Activated T-helper 17 cell treated with anti-CD3 and anti-CD28 coated beads, Interleukin-2, amount 50 U/mL, for 72 hours (primary cell): Measurements from ENCODE around the gene NCK2. TPM values are rescaled to one million over a fixed set of nuclear protein-coding genes. Genes with fewer than 3 reads are reported as not detected.

Experiments used
- ATAC-seq: fragments of 150-1000 bp; cut with Tn5 transposase; replicated peaks from 2 replicates; pipeline ENCODE4 v1.10.0; 2021; ENCODE audit warnings: mild to moderate bottlenecking, moderate library complexity
- H3K27ac Mint-ChIP-seq: one replicate; pipeline ENCODE4 v1.8.0; 2022; ENCODE audit warnings: mixed read lengths
- H3K27me3 Mint-ChIP-seq: one replicate; pipeline ENCODE4 v1.8.0; 2022; ENCODE audit warnings: mixed read lengths
- H3K36me3 Mint-ChIP-seq: one replicate; pipeline ENCODE4 v1.8.0; 2022; ENCODE audit warnings: low read depth, mild to moderate bottlenecking, mixed read lengths
- H3K4me1 Mint-ChIP-seq: one replicate; pipeline ENCODE4 v1.8.0; 2022; ENCODE audit warnings: mixed read lengths
- H3K4me3 Mint-ChIP-seq: one replicate; pipeline ENCODE4 v1.8.0; 2022; ENCODE audit warnings: mild to moderate bottlenecking, mixed read lengths
- H3K9me3 Mint-ChIP-seq: one replicate; pipeline ENCODE4 v1.8.0; 2022; ENCODE audit warnings: mixed read lengths
- total RNA-seq, 2 donors: library from RNA; stranded (reverse); gene quantifications; one replicate each; pipeline ENCODE4 v1.2.3, GENCODE V29; 2022

The NCK2 gene
- total RNA-seq, 2 donors from 2014 or later, result 75.4 to 85.4 TPM

DNA sequence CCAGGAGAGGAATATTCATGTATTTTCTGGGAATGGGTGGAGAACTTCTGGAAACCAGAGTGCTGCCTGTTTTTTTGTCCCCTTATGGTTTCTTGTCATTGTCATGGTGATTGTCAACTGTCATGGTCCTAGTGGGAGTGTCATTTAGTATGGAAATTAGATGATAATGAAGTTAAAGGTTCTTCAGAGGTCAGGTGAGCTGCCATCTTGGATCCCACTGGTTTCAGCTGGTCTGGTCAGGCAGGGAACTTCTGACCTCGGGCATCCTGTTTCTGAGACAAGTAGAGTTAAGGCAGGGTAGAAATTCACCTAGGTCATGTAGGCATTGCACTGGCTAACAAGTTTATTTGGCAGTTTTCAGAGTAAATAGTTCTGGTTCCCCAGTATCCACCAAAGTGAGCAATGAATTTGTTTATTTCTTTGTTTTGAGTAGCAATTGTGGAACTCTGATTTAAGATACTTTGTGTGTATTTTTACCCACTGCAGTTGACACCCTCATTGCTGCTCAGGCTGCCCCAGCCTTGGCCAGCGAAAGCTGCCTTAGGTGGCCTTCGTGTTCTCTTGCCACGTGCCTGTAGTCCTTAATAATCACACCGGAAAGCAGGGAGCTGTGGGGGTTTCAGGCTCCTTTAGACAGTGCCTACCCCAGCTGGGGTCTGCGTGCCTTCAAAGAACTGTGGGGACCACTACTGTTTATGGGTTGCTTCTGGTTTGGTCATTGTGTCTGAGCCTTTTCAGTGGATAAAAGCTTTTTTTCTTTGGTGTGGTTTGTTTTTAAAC lies 48.7 kb downstream of the NCK2 start:
- H3K27ac Mint-ChIP-seq, result peak overlapping the region; percentile 78
- H3K27me3 Mint-ChIP-seq, result no peaks in the 10 kb centered on the region
- H3K36me3 Mint-ChIP-seq, result peaks cover 72% of the 10 kb centered on the region
- H3K4me3 Mint-ChIP-seq, result peak overlapping the region; percentile 72
- H3K4me1 Mint-ChIP-seq, result peaks cover 66% of the 10 kb centered on the region
- H3K9me3 Mint-ChIP-seq, result no peaks in the 10 kb centered on the region
- ATAC-seq, result no peak

DNA sequence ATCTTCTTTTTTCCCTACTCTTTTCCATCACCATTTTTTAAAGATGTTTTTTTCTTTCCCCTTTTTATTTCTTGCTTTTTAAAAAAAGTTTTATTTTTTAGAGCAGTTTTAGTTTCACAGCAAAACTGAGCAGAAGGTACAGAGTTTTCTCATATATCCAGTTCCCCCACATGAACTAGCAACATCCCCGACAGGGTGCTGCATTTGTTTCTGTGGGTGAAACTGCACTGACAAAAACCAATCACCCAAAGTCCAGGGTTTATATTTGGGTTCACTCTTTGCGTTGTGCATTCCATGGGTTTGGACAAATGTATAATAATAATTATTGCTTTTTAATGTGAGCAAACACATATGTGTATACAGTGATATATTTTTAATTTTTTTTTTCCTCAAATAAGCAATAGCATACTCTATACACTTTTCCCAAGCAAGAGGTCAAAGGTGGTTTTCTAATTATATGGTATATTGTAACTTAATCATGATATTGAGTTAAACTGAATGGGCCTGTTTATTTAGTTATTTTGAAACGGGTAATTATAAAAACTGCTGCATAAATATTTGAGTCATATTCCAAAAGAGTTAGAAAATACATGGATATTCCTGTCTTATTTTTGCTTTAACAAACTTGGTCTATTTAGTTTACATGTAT lies 50.3 kb downstream of the NCK2 start:
- ATAC-seq, result no peak
- H3K9me3 Mint-ChIP-seq, result no peaks in the 10 kb centered on the region
- H3K36me3 Mint-ChIP-seq, result peaks cover 62% of the 10 kb centered on the region
- H3K27ac Mint-ChIP-seq, result peak overlapping the region; percentile 93
- peak overlapping the region; percentile 88 for H3K4me3 Mint-ChIP-seq
- no peaks in the 10 kb centered on the region for H3K27me3 Mint-ChIP-seq
- H3K4me1 Mint-ChIP-seq, result peaks cover 64% of the 10 kb centered on the region

DNA sequence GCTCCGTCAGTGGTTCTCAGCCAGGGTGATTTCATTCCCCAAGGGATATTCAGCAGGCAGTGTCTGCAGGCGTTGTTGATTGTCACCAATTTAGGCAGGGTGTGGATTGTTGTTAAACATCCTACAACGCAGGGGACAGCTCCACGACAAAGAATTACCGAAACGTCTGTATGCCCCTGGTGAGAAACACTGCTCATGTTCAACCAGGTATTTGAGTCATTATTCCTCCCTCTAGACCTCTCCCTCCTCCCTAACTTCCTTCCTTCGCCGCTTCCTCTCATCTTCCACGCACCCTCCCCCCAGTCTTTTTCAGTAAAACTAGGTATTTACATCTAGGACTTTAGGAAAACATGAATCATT lies 50.8 kb downstream of the NCK2 start:
- Mint-ChIP-seq H3K4me1 (peaks cover 66% of the 10 kb centered on the region), H3K36me3 (peaks cover 66% of the 10 kb centered on the region), H3K9me3 (no peaks in the 10 kb centered on the region), H3K27me3 (no peaks in the 10 kb centered on the region), H3K27ac (peak overlapping the region; percentile 93), H3K4me3 (peak overlapping the region; percentile 88)
- peak; percentile 33 for ATAC-seq

DNA sequence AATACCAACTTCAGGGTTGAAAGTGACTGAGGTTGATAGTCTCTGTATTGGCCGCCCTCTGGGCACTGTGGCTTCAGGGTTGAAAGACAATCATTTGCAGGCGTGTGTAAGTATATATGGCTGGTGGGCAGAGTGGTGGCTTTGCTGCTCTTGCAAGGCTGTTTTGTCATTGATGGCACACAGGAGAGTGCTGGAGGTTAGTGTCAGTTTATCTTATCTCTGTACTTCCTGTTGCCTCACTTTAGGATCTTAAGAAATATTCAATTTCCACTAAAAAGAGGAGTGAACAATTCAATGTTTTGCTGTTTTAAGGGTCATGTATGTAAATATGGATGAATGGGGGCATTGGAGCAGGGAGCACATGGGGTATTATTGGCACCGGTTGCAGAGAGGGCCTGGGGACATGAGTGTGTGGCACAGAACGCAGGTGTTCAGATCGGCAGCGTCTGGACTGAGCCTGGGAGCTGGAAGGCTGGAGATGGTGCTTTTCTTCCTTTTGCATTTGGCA lies 51.5 kb downstream of the NCK2 start:
- Mint-ChIP-seq H3K4me3 (peak overlapping the region; percentile 88), H3K27ac (peak overlapping the region; percentile 93), H3K36me3 (peaks cover 65% of the 10 kb centered on the region), H3K4me1 (peaks cover 69% of the 10 kb centered on the region), H3K27me3 (no peaks in the 10 kb centered on the region), H3K9me3 (no peaks in the 10 kb centered on the region)
- ATAC-seq, result peak; percentile 54

DNA sequence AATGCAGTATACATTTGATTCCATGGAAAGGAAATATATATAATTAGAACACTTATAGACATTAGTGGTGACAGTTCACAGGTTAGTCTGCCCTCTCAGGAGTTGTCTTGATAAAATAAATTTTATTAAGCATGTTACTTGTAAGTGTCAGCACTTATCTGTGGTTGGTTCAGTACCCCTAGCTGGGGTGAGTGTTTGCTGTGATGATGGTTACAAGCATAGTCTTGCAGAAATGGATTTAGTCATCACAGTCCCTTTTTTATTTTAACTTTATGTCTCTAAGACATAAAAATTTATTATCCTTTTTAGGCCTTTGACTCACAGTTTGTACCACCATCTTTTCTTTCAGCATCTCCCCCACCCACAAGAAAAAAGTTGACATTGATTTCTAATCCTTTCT lies 52.1 kb downstream of the NCK2 start:
- Mint-ChIP-seq H3K4me1 (peaks cover 69% of the 10 kb centered on the region), H3K4me3 (peak overlapping the region; percentile 88), H3K36me3 (peaks cover 64% of the 10 kb centered on the region), H3K9me3 (no peaks in the 10 kb centered on the region), H3K27me3 (no peaks in the 10 kb centered on the region), H3K27ac (peak overlapping the region; percentile 93)
- peak; percentile 35 for ATAC-seq

DNA sequence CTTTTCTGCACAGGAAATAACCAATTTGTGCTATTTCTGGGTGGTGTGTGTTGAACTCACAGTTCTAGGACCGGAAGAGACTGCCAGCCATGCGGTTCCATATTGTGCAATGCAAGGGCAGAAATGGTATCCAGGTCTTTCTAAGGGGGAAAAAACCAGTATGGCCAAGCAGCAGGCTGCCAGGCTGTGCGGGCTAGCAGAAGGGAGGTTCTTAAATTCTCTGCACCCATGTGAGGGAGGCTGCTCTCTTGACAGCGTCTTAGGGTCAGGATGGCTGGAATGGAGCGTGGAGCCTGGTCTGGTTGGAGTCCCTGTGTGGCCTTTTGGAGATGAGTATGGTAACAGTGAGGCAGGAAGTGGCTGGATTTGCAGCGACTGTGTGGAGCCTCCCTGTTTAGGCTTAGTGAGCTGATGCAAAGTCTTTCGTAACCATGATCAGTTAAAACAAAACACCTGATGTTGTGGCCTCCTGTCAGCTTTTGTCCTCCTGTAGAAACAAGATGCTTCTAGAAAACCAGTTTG lies 52.6 kb downstream of the NCK2 start:
- H3K27me3 Mint-ChIP-seq, result no peaks in the 10 kb centered on the region
- H3K4me3 Mint-ChIP-seq, result peak overlapping the region; percentile 88
- peak; percentile 49 for ATAC-seq
- peak overlapping the region; percentile 93 for H3K27ac Mint-ChIP-seq
- peaks cover 69% of the 10 kb centered on the region for H3K4me1 Mint-ChIP-seq
- no peaks in the 10 kb centered on the region for H3K9me3 Mint-ChIP-seq
- H3K36me3 Mint-ChIP-seq, result peaks cover 64% of the 10 kb centered on the region

DNA sequence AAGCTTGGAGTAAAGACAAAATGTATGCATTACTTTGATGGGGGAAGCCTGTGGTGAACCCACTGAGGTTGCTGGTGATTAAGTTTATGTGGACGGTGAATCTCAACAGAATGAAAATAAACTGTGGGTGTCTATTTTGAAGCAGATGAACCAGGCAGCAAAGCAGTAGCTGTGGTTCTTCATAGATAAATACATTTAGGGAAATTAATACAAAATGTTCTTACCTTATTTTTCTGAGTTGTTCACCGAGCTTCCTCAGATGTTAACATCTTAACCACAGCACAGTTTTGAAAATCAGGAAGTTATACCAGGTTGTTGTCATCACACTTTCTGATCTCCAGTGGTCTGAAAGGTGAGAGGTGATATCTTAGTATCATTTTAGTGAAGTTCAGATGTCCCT lies 53.9 kb downstream of the NCK2 start:
- peak overlapping the region; percentile 93 for H3K27ac Mint-ChIP-seq
- H3K27me3 Mint-ChIP-seq, result no peaks in the 10 kb centered on the region
- peak overlapping the region; percentile 88 for H3K4me3 Mint-ChIP-seq
- ATAC-seq, result peak; percentile 36
- peaks cover 71% of the 10 kb centered on the region for H3K4me1 Mint-ChIP-seq
- no peaks in the 10 kb centered on the region for H3K9me3 Mint-ChIP-seq
- H3K36me3 Mint-ChIP-seq, result peaks cover 65% of the 10 kb centered on the region

DNA sequence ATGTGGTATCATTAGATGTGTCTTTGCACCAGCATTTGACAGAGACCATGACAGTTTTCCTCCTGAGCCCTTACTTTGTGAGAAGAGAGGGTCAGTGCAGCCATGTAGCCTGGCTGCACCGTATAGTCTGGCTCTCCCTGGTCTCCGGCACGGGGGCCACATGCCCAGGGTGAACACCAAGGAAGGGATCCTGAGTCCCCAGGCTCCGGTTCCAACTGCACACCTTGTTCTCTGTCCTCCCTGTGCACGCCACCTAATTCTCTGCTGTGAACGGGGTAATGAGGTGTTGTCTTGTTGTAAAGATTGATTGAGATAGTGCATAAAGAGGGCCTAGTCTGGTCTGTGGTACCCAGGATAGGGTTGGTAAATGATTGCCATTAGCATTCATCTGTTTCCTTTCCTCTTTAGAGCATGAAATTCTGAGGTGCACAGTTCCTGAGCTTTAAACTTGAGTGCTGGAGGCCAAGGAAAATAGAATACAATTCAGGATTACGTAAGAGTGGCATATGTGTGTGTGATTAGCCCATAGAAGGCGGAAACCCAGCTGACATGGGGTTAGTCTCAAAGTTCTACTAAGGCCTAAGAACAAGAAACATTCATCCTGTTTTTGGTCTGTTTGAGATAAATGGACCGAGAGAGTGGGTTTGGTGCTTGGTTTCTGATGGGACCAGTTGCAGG lies 55.5 kb downstream of the NCK2 start:
- no peak for ATAC-seq
- H3K4me3 Mint-ChIP-seq, result peak overlapping the region; percentile 88
- H3K27ac Mint-ChIP-seq, result peak overlapping the region; percentile 93
- H3K27me3 Mint-ChIP-seq, result no peaks in the 10 kb centered on the region
- no peaks in the 10 kb centered on the region for H3K9me3 Mint-ChIP-seq
- peaks cover 78% of the 10 kb centered on the region for H3K36me3 Mint-ChIP-seq
- H3K4me1 Mint-ChIP-seq, result peaks cover 82% of the 10 kb centered on the region

DNA sequence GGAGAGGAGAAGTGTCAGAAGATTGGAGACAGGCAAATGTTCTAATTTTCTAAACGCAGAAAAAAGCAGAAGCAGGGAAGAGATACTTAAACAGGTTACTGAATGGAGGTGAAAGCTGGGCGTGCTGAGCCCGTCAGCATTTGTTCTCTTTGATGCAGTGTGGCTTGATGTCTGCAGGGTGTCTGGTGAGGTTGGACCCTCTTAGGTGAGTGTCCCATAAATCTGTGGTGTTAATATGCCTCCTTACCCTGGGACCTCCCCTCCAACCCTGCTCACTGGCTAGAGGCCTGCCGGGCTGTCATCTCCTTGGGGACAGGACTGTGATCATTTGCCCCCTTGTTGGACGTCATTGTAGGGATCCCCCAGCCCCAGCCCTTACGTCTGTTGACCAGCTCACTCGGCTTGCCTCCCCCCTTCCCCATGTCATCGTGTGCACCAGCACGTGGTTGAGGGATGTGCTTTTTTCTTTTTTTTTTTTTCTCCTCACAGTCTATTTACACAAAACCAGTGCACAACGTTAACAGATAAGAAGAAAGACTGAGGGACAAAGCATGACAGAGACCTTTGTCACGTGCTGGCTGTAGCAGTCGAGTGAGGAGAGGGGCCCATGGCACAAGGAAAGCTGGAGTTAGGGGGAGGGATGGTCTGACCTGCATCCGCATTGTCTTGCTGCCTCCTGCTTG lies 56.4 kb downstream of the NCK2 start:
- Mint-ChIP-seq H3K27ac (peak overlapping the region; percentile 93), H3K4me1 (peaks cover 79% of the 10 kb centered on the region), H3K36me3 (peaks cover 79% of the 10 kb centered on the region), H3K9me3 (no peaks in the 10 kb centered on the region), H3K27me3 (no peaks in the 10 kb centered on the region), H3K4me3 (peak overlapping the region; percentile 88)
- ATAC-seq, result no peak

DNA sequence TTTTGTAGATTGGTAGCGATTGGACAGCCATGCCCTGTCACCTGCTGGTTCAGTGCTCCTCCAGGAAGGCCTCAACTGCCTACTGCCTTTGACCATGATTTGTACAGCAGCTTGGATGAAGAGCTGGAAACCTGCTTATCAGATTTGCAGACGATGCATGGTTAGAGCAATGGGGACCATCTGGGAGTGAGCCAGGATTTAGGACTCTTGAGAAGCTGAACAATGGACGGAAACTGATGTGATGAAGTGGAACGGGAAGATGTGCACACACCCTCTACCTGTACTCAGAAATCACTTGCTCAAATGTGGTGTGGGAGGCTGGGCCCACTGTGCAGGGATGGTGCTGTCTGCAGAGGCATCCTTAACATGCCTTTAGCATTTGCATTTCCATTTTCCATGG lies 57.2 kb downstream of the NCK2 start:
- Mint-ChIP-seq H3K4me1 (peaks cover 76% of the 10 kb centered on the region), H3K27ac (peak overlapping the region; percentile 93), H3K9me3 (no peaks in the 10 kb centered on the region), H3K27me3 (no peaks in the 10 kb centered on the region), H3K36me3 (peaks cover 82% of the 10 kb centered on the region), H3K4me3 (peak overlapping the region; percentile 88)
- no peak for ATAC-seq

DNA sequence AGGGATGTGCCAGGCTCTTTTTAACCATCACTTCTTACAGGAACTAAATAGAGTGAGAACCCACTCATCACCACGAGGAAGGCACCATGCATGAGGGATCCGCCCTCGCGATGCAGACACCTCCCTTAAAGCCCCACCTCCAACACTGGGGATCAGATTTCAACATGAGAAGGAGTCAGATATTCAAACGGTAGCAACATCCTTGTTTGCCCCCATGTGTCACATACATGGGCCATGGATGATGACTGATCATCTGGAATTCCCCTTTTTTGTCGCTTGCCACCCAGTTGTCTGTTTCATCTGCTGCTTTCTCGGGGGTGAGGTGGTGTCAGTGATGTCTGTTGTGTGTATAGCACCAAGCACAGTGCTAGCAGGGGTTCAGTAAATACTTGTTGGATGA lies 57.9 kb downstream of the NCK2 start:
- H3K27ac Mint-ChIP-seq, result peak overlapping the region; percentile 93
- no peaks in the 10 kb centered on the region for H3K27me3 Mint-ChIP-seq
- ATAC-seq, result peak; percentile 77
- peak overlapping the region; percentile 88 for H3K4me3 Mint-ChIP-seq
- H3K36me3 Mint-ChIP-seq, result peaks cover 79% of the 10 kb centered on the region
- no peaks in the 10 kb centered on the region for H3K9me3 Mint-ChIP-seq
- H3K4me1 Mint-ChIP-seq, result peaks cover 72% of the 10 kb centered on the region

DNA sequence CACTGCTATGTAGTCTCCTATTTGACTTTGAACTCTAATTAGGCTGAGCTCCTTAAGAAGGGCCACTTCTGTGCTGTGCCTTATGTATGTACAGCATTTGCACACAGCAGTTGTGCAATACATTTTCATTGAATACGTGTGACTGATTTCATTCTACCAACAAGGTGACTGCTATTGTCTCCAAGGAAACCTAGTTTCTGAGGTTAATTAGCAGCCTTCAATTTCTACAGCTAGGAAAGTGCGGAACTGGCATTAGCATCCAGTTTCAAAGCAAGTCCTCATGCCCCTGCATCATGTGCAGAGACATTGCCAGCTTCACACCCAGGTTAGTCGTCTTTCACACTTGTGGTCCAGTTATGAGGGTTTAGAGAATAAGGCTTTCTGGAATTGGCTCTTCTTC lies 58.6 kb downstream of the NCK2 start:
- H3K36me3 Mint-ChIP-seq, result peaks cover 79% of the 10 kb centered on the region
- peak; percentile 52 for ATAC-seq
- H3K9me3 Mint-ChIP-seq, result no peaks in the 10 kb centered on the region
- H3K27me3 Mint-ChIP-seq, result no peaks in the 10 kb centered on the region
- H3K4me3 Mint-ChIP-seq, result peak overlapping the region; percentile 88
- peaks cover 74% of the 10 kb centered on the region for H3K4me1 Mint-ChIP-seq
- H3K27ac Mint-ChIP-seq, result peak overlapping the region; percentile 93

DNA sequence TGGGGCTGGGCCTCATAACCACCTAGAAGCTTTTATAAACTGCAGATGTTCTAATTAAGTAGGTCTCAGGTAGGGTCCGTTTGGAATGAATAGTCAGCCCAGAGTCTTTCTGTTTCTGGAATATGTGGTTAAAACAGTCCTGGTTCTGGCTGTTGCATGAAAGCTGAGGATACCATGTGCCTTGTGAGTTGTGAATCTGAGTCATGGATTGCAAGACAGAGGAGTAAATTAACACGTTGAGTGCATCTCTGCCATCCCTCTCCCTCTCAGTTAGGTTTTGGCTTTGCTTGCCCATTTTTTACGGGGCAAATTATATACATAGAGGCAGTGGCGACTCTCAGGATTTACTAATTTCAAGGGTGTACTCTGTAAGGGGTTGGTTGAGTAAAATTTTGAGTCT lies 59.1 kb downstream of the NCK2 start:
- peak overlapping the region; percentile 88 for H3K4me3 Mint-ChIP-seq
- H3K4me1 Mint-ChIP-seq, result peaks cover 76% of the 10 kb centered on the region
- H3K36me3 Mint-ChIP-seq, result peaks cover 81% of the 10 kb centered on the region
- peak; percentile 36 for ATAC-seq
- H3K27me3 Mint-ChIP-seq, result no peaks in the 10 kb centered on the region
- peak overlapping the region; percentile 93 for H3K27ac Mint-ChIP-seq
- H3K9me3 Mint-ChIP-seq, result no peaks in the 10 kb centered on the region

DNA sequence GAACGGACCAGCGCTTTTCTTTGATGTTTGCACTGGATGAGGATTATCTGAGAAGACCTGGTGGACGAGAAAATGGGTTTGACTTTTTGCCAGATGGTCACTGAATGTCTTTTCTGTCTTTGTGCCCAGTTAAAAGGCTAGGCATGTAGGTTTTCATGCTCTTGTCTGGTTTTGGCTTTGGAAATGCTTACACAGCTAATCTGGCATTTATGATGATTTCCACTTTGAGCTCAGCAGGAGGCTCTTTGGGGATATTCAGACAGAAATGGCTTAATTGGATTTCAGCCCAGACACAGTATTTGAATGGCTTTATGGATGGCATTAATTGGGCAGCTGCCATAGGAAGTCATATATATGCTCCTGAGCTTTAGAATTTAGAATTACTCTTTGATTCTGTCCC lies 59.6 kb downstream of the NCK2 start:
- no peaks in the 10 kb centered on the region for H3K9me3 Mint-ChIP-seq
- peaks cover 80% of the 10 kb centered on the region for H3K4me1 Mint-ChIP-seq
- H3K36me3 Mint-ChIP-seq, result peaks cover 86% of the 10 kb centered on the region
- no peak for ATAC-seq
- H3K4me3 Mint-ChIP-seq, result peak overlapping the region; percentile 88
- H3K27ac Mint-ChIP-seq, result peak overlapping the region; percentile 93
- H3K27me3 Mint-ChIP-seq, result no peaks in the 10 kb centered on the region
